HL-60 (cell line): Measurements from ENCODE around the gene SLBP.

Source experiments
- DNase-seq, 2 experiments: peaks; one replicate each; pipeline ENCODE4 v3.0.0-alpha.2; 2010 to 2020; ENCODE audit warnings: low read depth in 1 of 2, low spot score in 1 of 2
- H3K27ac ChIP-seq: fragments of 250-450 bp; sonication (Bioruptor Pico); replicated peaks from 2 replicates; pipeline ENCODE4 v1.5.1; 2020; ENCODE audit warnings: mild to moderate bottlenecking, moderate library complexity
- H3K27me3 ChIP-seq: fragments of 250-450 bp; sonication (Bioruptor Pico); 2 replicates; pipeline ENCODE4 v1.5.1; 2021; ENCODE audit warnings: mild to moderate bottlenecking, moderate library complexity; ENCODE audit not compliant: insufficient read depth, poor library complexity, severe bottlenecking
- H3K4me3 ChIP-seq: replicated peaks from 2 replicates; pipeline ENCODE4 v1.5.1; 2011; ENCODE audit warnings: mild to moderate bottlenecking, control low read depth, low read length; ENCODE audit not compliant: insufficient read depth
- CTCF ChIP-seq: IDR thresholded peaks from one replicate; pipeline ENCODE4 v1.5.1; 2011; ENCODE audit warnings: low read length, control low read depth, inconsistent platforms; ENCODE audit not compliant: insufficient read depth
- GABPA ChIP-seq: IDR thresholded peaks from 2 replicates; pipeline ENCODE4 v1.6.1; 2012; ENCODE audit warnings: low read depth
- POLR2AphosphoS5 ChIP-seq: IDR thresholded peaks from 2 replicates; pipeline ENCODE4 v1.6.1; 2012; ENCODE audit warnings: low read depth
- REST ChIP-seq: IDR thresholded peaks from 2 replicates; pipeline ENCODE4 v1.6.1; 2012; ENCODE audit warnings: low read depth; ENCODE audit not compliant: insufficient replicate concordance
- SPI1 ChIP-seq: IDR thresholded peaks from 2 replicates; pipeline ENCODE4 v1.6.1; 2012; ENCODE audit warnings: low read depth, mild to moderate bottlenecking, borderline replicate concordance

The SLBP gene

GRCh38 chr4:1666391-1666790 lies 45.7 kb downstream of the SLBP start:
- TF ChIP-seq GABPA (no peak), REST (no peak), CTCF (no peak), POLR2AphosphoS5 (no peak), SPI1 (no peak)
- Histone ChIP-seq H3K27ac (no peak overlapping the region), H3K27me3 (no peaks in the 10 kb centered on the region), H3K4me3 (no peak overlapping the region)
- DNase-seq = no peak

GRCh38 chr4:1664141-1664540 lies 48.0 kb downstream of the SLBP start:
- TF ChIP-seq REST = no peak
- TF ChIP-seq POLR2AphosphoS5 = no peak
- no peak for TF ChIP-seq SPI1
- no peak for TF ChIP-seq CTCF
- TF ChIP-seq GABPA = no peak
- Histone ChIP-seq H3K4me3 (no peak overlapping the region), H3K27me3 (no peaks in the 10 kb centered on the region), H3K27ac (no peak overlapping the region)
- no peak for DNase-seq

- no peaks in the 10 kb centered on the region for H3K27me3 ChIP-seq
- no peak overlapping the region for H3K4me3 ChIP-seq
- TF ChIP-seq GABPA (no peak), REST (no peak), CTCF (no peak), SPI1 (no peak), POLR2AphosphoS5 (no peak)
- DNase-seq = no peak
- H3K27ac ChIP-seq = no peak overlapping the region
Measured at GRCh38 chr4:1663549-1663948, 48.6 kb downstream of the SLBP start.
